ENCODE measurements around the gene C1R. TPM values are rescaled to one million over a fixed set of nuclear protein-coding genes. Genes with fewer than 3 reads are reported as not detected.

The C1R gene
- total RNA-seq, 1 experiment from 2014 or later: 11.5 TPM

- no peaks in the 10 kb centered on the region for H3K23me2 ChIP-seq (ENCODE audit: insufficient read length, low read depth, low read length, poor library complexity, severe bottlenecking)
- no peak for DNase-seq
- no peak overlapping the region for H2BK15ac ChIP-seq (ENCODE audit: low read depth, low read length)
- no peak overlapping the region for H3K14ac ChIP-seq (ENCODE audit: insufficient read depth, low read length)
- no peak overlapping the region for H2BK5ac ChIP-seq (ENCODE audit: insufficient read length, low read length)
- H2AFZ ChIP-seq (ENCODE audit: low read length): no peak overlapping the region
- H3K9me3 Mint-ChIP-seq: peaks cover 0 to 2% of the 10 kb centered on the region in 2 experiments; a peak in 2 of 5 replicates
- H2AK5ac ChIP-seq (ENCODE audit: insufficient read length, low read length): no peak overlapping the region
- H3K27me3 ChIP-seq (ENCODE audit: insufficient read depth, low read length): no peaks in the 10 kb centered on the region
- no peaks in the 10 kb centered on the region for H4K20me1 ChIP-seq (ENCODE audit: control insufficient read depth, insufficient read depth, insufficient read length)
- no CpG with 5 or more reads among the region's 6 CpGs for WGBS (ENCODE audit: extremely low coverage, insufficient read length, low lambda C conversion rate)
- no peaks in the 10 kb centered on the region for H3K9me3 ChIP-seq (ENCODE audit: control insufficient read depth, low read depth, low read length)
- H3K27ac ChIP-seq (ENCODE audit: insufficient read length, low read depth, low read length): no peak overlapping the region
- no peaks in the 10 kb centered on the region for H3K79me2 ChIP-seq (ENCODE audit: insufficient read depth, low read length)
- H3K23ac ChIP-seq (ENCODE audit: insufficient read length, low read depth, low read length): no peak overlapping the region
- no peak overlapping the region for H3K18ac ChIP-seq (ENCODE audit: insufficient read length, low read depth, low read length)
- H3K27ac Mint-ChIP-seq: no peak overlapping the region
- H2BK12ac ChIP-seq (ENCODE audit: insufficient read length, low read depth, low read length): no peak overlapping the region
- no peak overlapping the region for H3K56ac ChIP-seq (ENCODE audit: insufficient read length, low read depth, low read length)
- H3K36me3 Mint-ChIP-seq (ENCODE audit: insufficient read depth in 1 of 3, low read depth in 3 of 3): peaks cover 0 to 3% (median 0%) of the 10 kb centered on the region in 3 experiments; a peak in 1 of 7 replicates
- H3K4me1 ChIP-seq (ENCODE audit: insufficient read depth, low read length): no peaks in the 10 kb centered on the region
- H3T11ph ChIP-seq (ENCODE audit: low read length): no peak overlapping the region
- H4K5ac ChIP-seq (ENCODE audit: insufficient read length, low read depth, low read length): no peak overlapping the region
- no peak overlapping the region for H3K9ac ChIP-seq (ENCODE audit: extremely low read depth, insufficient read length, low read length)
- peaks cover 3 to 6% of the 10 kb centered on the region in 2 experiments; a peak in 3 of 4 replicates for H3K4me1 Mint-ChIP-seq
- no peaks in the 10 kb centered on the region for H3K79me1 ChIP-seq (ENCODE audit: insufficient read depth, low read depth, low read length, poor library complexity, severe bottlenecking)
- no peak overlapping the region for H3K4me2 ChIP-seq (ENCODE audit: insufficient read depth, insufficient read length, low read length)
- no peak overlapping the region for H4K91ac ChIP-seq (ENCODE audit: insufficient read length, low read depth, low read length)
- TF ChIP-seq CTCF (conservative IDR thresholded peaks at IDR 0.05): peak; percentile 62
- no peaks in the 10 kb centered on the region; the same call in 1 of the 2 replicates for H3K27me3 Mint-ChIP-seq (ENCODE audit: low read depth)
- no peak overlapping the region for H4K8ac ChIP-seq (replicated peaks; ENCODE audit: insufficient read length, low read depth, low read length)
- no peak overlapping the region for H2BK120ac ChIP-seq (ENCODE audit: low read depth, low read length, poor library complexity, severe bottlenecking)
- no peak overlapping the region for H3K4me3 Mint-ChIP-seq
- H3K4ac ChIP-seq (ENCODE audit: low read depth, low read length): no peak overlapping the region
- H2BK20ac ChIP-seq (ENCODE audit: low read depth, low read length, poor library complexity, severe bottlenecking): no peak overlapping the region
Observed at GRCh38 chr12:7042842-7043241, 49.4 kb downstream of the C1R start.

All from H9 (cell line).